GM08714 (cell line): ENCODE measurements around the gene IDNK.

Experiments
- H3K4me3 ChIP-seq: fragments of 200-500 bp; sonication (Bioruptor generic); 2 replicates; pipeline ENCODE4 v1.5.1; 2014; ENCODE audit warnings: mild to moderate bottlenecking, low read length, inconsistent platforms
- ZNF274 ChIP-seq: IDR thresholded peaks from 2 replicates; pipeline ENCODE4 v1.6.1; 2012; ENCODE audit warnings: mild to moderate bottlenecking, low read depth, low read length

The IDNK gene

GRCh38 chr9:83652433-83652832, 29.5 kb downstream of the IDNK start:
- H3K4me3 ChIP-seq: no peak overlapping the region
- no peak for TF ChIP-seq ZNF274

GRCh38 chr9:83655433-83655832, 32.5 kb downstream of the IDNK start:
- no peak for TF ChIP-seq ZNF274
- H3K4me3 ChIP-seq: no peak overlapping the region

- TF ChIP-seq ZNF274: no peak
- no peak overlapping the region for H3K4me3 ChIP-seq
Measured at GRCh38 chr9:83656032-83656680, 33.2 kb downstream of the IDNK start.

- no peak for TF ChIP-seq ZNF274
Measured at GRCh38 chr9:83656952-83657351, 34.0 kb downstream of the IDNK start.

DNA sequence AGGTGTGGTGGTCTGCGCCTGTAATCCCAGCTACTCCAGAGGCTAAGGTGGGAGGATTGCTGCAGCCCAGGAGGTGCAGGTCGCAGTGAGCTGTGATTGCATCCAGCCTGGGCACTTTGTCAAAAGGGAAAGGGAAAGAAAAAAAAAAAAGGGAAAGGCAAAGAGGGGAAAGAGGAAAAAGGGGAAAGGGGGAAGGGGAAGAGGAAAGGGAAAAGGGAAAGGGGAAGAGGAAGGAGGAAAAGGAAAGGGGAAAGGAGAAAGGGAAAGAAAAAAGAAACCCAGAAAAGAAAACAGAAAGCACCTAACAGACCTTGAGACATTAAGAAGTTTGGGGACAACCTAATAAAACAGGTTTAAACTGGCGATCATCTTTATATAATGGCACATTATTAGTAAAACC, 40.0 kb downstream of the IDNK start:
- no peak overlapping the region for H3K4me3 ChIP-seq
- TF ChIP-seq ZNF274: no peak

More at GRCh38 chr9:83656952-83657351, 34.0 kb downstream of the IDNK start:
- H3K4me3 ChIP-seq: no peak overlapping the region

DNA sequence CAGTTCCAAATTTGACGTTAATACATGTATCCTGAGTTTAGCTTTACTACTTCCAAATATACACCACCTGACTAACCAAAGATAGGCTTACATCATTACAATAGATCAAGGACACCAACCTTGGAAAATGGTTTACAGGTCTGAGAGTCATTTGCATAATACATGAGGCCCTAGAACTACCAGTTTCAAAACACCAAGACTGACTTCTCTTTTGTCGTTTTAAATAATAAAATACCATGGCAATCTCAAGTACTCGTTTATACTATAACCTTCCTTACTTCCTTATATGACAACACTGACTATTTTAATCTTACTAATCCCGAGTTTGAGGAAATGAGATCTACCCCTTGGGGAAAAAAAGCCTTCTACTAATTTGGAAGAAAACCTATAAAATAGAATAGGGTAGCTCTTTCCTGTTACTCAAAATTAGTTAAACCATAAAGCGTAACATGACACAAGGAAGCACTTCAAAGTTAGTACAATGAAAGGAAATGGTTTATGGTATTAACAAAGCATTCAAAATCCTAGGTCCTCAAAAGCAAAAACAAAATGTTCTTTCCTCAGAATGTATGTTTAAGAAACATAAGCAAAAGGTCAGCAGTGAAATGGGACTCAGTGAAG, 42.7 kb downstream of the IDNK start:
- no peak for TF ChIP-seq ZNF274
- no peak overlapping the region for H3K4me3 ChIP-seq

GRCh38 chr9:83669067-83669466, 46.1 kb downstream of the IDNK start:
- H3K4me3 ChIP-seq: no peak overlapping the region
- TF ChIP-seq ZNF274: no peak

- no peak for TF ChIP-seq ZNF274
- H3K4me3 ChIP-seq: no peak overlapping the region
Measured at GRCh38 chr9:83670381-83670780, 47.4 kb downstream of the IDNK start.

DNA sequence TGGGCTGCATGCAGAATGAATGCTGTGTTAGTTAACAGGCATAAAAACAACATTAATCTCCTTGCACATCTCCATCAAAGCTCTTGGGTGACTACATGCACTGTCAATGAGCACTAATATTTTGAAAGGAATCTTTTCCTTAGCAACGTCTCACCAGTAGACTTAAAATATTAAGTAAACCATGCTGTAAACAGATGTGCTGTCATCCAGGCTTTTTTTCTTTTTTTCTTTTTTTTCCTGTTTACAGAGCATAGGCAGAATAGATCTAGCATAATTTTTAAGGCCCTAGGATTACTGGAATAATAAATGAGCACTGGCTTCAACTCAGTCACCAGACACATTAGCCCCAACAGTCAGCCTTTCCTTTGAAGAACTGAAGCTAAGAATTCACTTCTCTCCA, 48.5 kb downstream of the IDNK start:
- no peak overlapping the region for H3K4me3 ChIP-seq
- TF ChIP-seq ZNF274: no peak

DNA sequence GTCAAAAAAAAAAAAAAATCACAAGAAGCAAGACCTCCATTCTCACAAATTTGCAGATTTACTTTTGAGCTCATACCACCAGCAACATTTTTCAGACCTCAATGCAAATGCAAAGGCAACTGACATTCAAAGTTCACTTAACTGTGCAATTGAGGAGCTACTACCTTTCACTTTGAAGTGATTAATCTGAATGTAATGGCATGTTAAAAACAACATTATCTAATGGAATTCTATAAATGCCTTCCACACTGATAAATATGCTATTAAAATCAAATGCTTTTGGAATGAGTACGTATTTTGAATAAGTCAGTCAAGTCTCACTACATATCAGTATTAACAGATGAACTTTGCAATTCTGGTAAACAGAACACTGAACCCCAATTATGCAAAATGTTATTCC, 52.5 kb downstream of the IDNK start:
- no peak for TF ChIP-seq ZNF274
- no peak overlapping the region for H3K4me3 ChIP-seq

DNA sequence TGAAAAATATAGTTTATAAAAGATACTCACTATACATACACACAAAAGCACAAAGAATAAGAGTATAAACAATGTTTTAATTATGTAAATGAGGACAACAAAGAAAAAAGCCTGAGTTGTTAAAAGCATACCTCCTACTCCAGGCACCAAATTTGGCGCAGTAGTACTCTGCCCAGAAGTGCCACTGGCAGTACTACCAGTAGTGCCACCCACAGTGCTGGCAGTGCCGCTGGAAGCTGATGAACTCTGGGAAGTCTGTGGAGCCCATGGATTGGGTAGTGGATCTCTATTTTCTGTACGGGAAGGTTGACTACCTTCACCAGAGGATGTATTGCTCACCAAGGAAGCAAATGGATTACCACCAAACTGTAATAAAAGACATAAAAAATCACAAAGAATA, 54.7 kb downstream of the IDNK start:
- no peak overlapping the region for H3K4me3 ChIP-seq
- no peak for TF ChIP-seq ZNF274

GRCh38 chr9:83680233-83680632, 57.3 kb downstream of the IDNK start:
- no peak for TF ChIP-seq ZNF274
- H3K4me3 ChIP-seq: no peak overlapping the region

DNA sequence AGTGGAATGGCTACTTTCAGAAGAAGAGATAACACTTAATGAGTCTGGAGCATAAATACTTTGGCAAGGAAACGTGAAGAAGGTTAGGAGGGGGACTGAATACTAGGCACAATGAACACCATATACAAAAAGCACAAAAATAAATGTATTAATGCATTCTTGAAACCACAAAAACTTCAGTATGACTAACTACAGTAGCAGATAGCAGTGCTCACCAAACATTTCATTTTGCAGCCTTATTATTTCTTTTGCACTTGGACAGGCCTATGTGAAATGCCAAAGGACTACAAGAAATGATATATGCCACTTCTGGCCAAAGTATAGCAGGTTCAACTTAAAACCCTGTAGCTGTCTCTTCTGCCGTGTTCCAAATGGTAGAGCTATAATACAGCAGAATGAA, 58.5 kb downstream of the IDNK start:
- TF ChIP-seq ZNF274: no peak
- no peak overlapping the region for H3K4me3 ChIP-seq

GRCh38 chr9:83688921-83689320, 66.0 kb downstream of the IDNK start:
- TF ChIP-seq ZNF274: no peak
- H3K4me3 ChIP-seq: no peak overlapping the region

GRCh38 chr9:83691492-83691891, 68.5 kb downstream of the IDNK start:
- H3K4me3 ChIP-seq: no peak overlapping the region
- no peak for TF ChIP-seq ZNF274
